Measurements from ENCODE around the gene SFMBT1.

SFMBT1 gene

GRCh38 chr3:52912885-52913731 lies 132.8 kb downstream of the SFMBT1 start:
- no peak for DNase-seq

GRCh38 chr3:52910823-52911222 lies 135.1 kb downstream of the SFMBT1 start:
- DNase-seq: no peak

- DNase-seq: no peak
Measured at GRCh38 chr3:52907497-52907896, 138.4 kb downstream of the SFMBT1 start.

GRCh38 chr3:52904552-52904951 lies 141.3 kb downstream of the SFMBT1 start:
- no peak for DNase-seq

GRCh38 chr3:52904000-52904399 lies 141.9 kb downstream of the SFMBT1 start:
- no peak for DNase-seq

GRCh38 chr3:52897130-52898122 lies 148.4 kb downstream of the SFMBT1 start, which contains the start of gene STIMATE:
Gene STIMATE (minus strand): TSS chr3:52897548. CDS start chr3:52897450, 98 bp downstream.
- DNase-seq: peak; percentile 42

- DNase-seq: peak; percentile 3
Measured at GRCh38 chr3:52896613-52897012, 149.3 kb downstream of the SFMBT1 start.

GRCh38 chr3:52896151-52896550 lies 149.7 kb downstream of the SFMBT1 start:
- DNase-seq: no peak

- no peak for DNase-seq
Measured at GRCh38 chr3:52895418-52895817, 150.5 kb downstream of the SFMBT1 start.

GRCh38 chr3:52894756-52895155 lies 151.1 kb downstream of the SFMBT1 start:
- DNase-seq: no peak

GRCh38 chr3:52893723-52894122 lies 152.2 kb downstream of the SFMBT1 start:
- DNase-seq: no peak

- DNase-seq: no peak
Measured at GRCh38 chr3:52892625-52893311, 153.1 kb downstream of the SFMBT1 start.

GRCh38 chr3:52892290-52892624 lies 153.6 kb downstream of the SFMBT1 start:
- DNase-seq: no peak

- no peak for DNase-seq
Measured at GRCh38 chr3:52891615-52892081, 154.2 kb downstream of the SFMBT1 start.

GRCh38 chr3:52891164-52891563 lies 154.7 kb downstream of the SFMBT1 start:
- DNase-seq: no peak

GRCh38 chr3:52890735-52891134 lies 155.1 kb downstream of the SFMBT1 start:
- DNase-seq: no peak

- no peak for DNase-seq
Measured at GRCh38 chr3:52889901-52890300, 156.0 kb downstream of the SFMBT1 start.

GRCh38 chr3:52887166-52887565 lies 158.7 kb downstream of the SFMBT1 start:
- DNase-seq: no peak

GRCh38 chr3:52886049-52886730 lies 159.7 kb downstream of the SFMBT1 start:
- DNase-seq: no peak

GRCh38 chr3:52882377-52882776 lies 163.5 kb downstream of the SFMBT1 start:
- DNase-seq: no peak

GRCh38 chr3:52881871-52882270 lies 164.0 kb downstream of the SFMBT1 start:
- DNase-seq: no peak

GRCh38 chr3:52880474-52880873 lies 165.4 kb downstream of the SFMBT1 start:
- DNase-seq: no peak

Data from NCI-H748 treated with DMSO at 0.1 percent for 48 hours (cell line).